GM18858 (cell line): Measurements from ENCODE around the gene ING4.

Source experiments
- ATAC-seq: cut with Tn5 transposase; IDR thresholded peaks from one replicate; pipeline ENCODE4 v1.9.1; 2021; ENCODE audit not compliant: unreplicated experiment

Gene ING4

GRCh38 chr12:6638305-6638704, 24.6 kb downstream of the ING4 start:
- no peak for ATAC-seq

- no peak for ATAC-seq
These were observed 26.9 kb downstream of the ING4 start, which contains the start of gene LPAR5 for GRCh38 chr12:6635856-6636531. TSS of gene LPAR5 (minus strand) at chr12:6635959. CDS start at chr12:6621248, 14,711 bp downstream.

- ATAC-seq: no peak
These were observed 27.5 kb downstream of the ING4 start for GRCh38 chr12:6635375-6635855.

GRCh38 chr12:6632026-6632983, 30.6 kb downstream of the ING4 start:
- ATAC-seq: peak; percentile 50

GRCh38 chr12:6631549-6631961, 31.4 kb downstream of the ING4 start:
- ATAC-seq: no peak

GRCh38 chr12:6630736-6631135, 32.2 kb downstream of the ING4 start:
- ATAC-seq: no peak

GRCh38 chr12:6627616-6628015, 35.3 kb downstream of the ING4 start:
- no peak for ATAC-seq

- no peak for ATAC-seq
These were observed 36.1 kb downstream of the ING4 start for GRCh38 chr12:6626654-6627283.

- no peak for ATAC-seq
These were observed 42.0 kb downstream of the ING4 start for GRCh38 chr12:6620885-6621274.

- ATAC-seq: no peak
These were observed 42.6 kb downstream of the ING4 start for GRCh38 chr12:6620137-6620884.

- no peak for ATAC-seq
These were observed 44.3 kb downstream of the ING4 start for GRCh38 chr12:6618483-6619225.

- no peak for ATAC-seq
These were observed 47.1 kb downstream of the ING4 start for GRCh38 chr12:6615802-6616201.

GRCh38 chr12:6614513-6615172, 48.3 kb downstream of the ING4 start:
- ATAC-seq: no peak

- ATAC-seq: no peak
These were observed 49.0 kb downstream of the ING4 start for GRCh38 chr12:6613776-6614512.

- ATAC-seq: no peak
These were observed 49.7 kb downstream of the ING4 start for GRCh38 chr12:6613015-6613775.

- no peak for ATAC-seq
These were observed 50.3 kb downstream of the ING4 start for GRCh38 chr12:6612652-6613014.

GRCh38 chr12:6612247-6612646, 50.7 kb downstream of the ING4 start:
- no peak for ATAC-seq

- ATAC-seq: no peak
These were observed 54.2 kb downstream of the ING4 start for GRCh38 chr12:6608592-6609281.
